GM10266 (cell line): ENCODE results near the gene S100A7.
"Not testable (repeated sequence)": the region's sequence is repeated elsewhere in the genome, so short reads cannot be mapped to it uniquely, and the experiment has no call there.

Source experiments
- DNase-seq: peaks from one replicate; pipeline ENCODE4 v3.0.0; 2012; ENCODE audit errors: extremely low spot score
- TF ChIP-seq, protein P1 (sequence below): IDR thresholded peaks from 2 replicates; pipeline ENCODE4 v1.5.1; 2012; ENCODE audit warnings: mild to moderate bottlenecking, low read depth; ENCODE audit not compliant: control insufficient read depth, insufficient read depth; ENCODE audit errors: missing control alignments

The S100A7 gene

DNA sequence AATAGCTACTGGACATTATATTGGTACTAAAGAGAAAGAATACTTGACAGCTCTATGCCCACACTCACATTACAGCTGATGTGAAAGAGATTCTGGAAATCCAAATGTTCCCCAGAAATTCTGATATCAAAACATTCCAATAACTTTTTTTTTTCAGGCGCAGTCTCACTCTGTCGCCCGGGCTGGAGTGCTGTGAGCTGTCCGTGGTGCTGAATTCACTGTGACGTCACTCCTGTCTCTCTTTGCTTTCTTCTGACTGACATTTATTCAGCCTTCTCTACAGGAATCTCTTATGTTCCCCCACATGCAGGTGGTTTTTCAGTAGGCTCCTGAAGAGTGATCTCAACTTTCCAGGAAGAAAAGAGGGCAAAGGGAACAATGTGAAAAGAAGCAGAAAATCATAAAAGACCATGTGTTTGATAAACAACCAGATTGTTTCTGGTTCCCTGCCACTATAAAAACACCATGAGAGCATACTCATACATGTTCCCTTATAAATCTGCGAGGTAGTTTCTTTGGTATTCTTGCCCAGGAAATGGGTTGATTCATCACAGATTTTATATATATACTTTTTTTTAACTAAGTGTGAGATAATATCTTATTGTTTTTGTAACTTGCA is 37.9 kb downstream of the S100A7 start:
- TF ChIP-seq, protein P1, sequence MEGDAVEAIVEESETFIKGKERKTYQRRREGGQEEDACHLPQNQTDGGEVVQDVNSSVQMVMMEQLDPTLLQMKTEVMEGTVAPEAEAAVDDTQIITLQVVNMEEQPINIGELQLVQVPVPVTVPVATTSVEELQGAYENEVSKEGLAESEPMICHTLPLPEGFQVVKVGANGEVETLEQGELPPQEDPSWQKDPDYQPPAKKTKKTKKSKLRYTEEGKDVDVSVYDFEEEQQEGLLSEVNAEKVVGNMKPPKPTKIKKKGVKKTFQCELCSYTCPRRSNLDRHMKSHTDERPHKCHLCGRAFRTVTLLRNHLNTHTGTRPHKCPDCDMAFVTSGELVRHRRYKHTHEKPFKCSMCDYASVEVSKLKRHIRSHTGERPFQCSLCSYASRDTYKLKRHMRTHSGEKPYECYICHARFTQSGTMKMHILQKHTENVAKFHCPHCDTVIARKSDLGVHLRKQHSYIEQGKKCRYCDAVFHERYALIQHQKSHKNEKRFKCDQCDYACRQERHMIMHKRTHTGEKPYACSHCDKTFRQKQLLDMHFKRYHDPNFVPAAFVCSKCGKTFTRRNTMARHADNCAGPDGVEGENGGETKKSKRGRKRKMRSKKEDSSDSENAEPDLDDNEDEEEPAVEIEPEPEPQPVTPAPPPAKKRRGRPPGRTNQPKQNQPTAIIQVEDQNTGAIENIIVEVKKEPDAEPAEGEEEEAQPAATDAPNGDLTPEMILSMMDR: no peak
- peak; percentile 54 for DNase-seq

DNA sequence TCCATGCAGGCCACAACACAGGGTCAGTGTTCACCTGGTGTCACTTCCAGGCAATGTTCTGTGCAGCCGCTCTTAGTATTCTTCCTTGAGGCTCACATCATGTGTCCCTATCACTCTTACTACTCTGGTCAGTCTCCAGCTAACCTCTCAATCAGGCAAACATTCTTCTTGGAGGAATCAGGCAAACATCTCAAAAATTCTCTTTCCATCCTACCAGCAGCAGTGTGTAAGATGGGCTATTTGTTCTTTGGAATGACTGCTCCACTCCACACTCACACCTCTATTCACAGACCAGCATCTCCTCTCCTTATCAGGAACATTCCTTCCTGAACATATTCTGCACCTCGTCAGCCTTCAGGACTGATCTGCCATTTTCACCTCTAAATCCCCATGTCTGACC is 40.1 kb downstream of the S100A7 start:
- DNase-seq: no peak
- TF ChIP-seq, protein P1: no peak

DNA sequence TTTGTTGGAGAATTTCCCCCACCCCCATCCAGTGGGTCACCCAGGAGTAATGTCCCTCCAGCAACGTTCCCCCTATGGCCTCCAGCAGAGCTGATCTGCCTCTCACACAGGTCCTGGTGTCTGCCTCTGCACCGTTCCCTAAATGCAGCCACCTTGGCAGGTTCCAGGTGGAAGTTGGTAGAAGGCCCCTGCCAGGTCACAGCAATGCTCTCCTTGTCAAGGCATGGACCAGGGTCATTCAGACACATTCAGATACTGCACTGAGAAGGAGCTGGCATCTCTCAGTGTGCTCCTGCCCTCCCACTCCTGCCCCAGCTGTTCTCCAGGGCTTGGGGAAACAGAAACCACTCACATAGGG is 41.0 kb downstream of the S100A7 start:
- not testable (repeated sequence) for DNase-seq

DNA sequence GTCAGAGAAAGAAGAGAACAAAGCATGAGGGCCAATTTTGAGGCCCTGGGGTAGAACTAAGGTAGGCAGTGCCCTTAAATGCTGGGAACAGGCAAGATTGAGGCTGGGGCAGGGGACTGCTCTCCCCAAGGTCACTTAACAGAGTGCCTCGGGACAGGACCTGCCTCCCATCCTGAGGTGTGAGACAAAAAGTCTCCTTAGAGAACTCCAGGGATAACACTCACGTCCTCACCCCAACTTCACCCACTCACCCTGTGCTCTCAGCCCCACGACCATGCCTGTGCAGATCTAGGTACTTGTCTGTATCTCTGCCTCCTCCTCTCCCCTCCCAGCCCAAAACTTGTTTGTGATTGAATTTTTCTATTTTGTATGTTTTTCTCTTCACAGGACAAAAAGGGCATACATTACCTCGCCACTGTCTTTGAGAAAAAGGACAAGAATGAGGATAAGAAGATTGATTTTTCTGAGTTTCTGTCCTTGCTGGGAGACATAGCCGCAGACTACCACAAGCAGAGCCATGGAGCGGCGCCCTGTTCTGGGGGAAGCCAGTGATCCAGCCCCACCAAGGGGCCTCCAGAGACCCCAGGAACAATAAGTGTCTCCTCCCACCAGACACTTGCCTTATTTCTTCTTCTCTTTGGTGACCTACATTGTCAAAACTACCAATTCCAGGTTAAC is 41.6 kb downstream of the S100A7 start:
- DNase-seq: not testable (repeated sequence)

DNA sequence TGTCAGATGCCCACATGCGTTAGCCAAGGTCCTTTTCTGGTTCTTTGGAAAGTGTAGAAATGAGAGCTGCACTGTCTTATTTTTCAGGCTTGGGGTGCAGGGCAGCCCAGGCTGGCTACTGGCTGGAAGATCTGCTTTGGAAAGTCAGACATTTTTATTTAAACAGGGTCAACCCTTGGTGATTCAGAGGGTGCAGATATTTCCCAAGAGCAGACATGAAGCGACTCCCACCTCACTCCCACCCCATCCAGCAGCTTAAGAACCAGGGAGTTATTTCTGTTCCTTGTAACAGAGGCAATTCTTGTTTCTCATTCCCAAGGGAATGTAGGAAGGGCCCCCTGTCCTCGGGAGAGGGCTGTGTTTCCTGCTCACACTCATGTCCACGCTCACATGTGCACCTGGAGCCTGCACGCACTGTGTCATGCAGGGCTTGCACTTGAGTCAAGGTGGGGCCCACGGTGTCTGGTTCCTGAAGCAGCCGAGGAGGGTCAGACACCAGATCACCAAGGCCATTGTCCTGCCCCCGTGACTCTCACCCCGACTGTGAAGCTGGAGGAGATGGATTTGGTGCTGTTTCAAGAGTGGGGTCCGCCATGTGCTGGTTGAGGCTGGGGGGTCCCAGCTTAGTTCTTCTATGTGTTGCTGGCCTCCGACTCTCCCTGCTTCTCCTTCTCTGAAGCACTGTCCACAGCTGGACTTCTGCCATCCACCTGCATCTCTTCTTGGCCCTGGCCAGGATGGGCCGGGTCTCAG is 43.1 kb downstream of the S100A7 start:
- TF ChIP-seq, protein P1: no peak
- no peak for DNase-seq

DNA sequence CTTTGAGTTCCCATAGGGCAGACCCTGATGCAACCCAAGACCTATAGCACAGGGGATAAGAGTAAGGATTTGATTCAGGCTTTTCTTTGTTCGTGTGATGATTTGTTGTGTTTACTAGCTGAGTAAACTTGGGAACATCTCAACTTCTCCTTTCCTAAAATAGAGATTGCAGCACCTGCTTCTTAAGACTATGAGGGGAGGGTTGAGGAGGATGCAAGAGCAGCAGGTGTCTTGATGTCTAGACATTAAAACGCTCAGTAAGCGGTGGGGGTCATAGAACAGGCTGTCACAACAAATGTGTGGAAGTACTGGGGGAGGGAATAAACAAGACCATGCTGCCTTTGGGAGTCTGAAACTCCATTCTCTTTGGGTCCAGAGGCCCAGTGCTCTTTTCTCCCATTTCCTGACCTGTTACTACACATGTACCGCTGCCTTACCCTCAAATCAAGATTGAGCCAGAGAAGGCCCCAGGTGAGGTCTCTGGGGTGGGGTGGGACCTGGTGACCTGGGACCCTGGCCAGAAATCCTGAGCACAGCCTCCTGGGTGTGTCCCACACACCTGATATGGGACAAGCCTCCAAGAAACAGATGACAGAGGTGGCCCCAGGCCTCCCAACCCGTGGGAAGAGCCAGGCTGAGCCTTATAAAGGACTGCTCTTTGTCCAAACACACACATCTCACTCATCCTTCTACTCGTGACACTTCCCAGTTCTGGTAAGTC is 44.4 kb downstream of the S100A7 start, which contains the start of gene S100A7A:
Gene S100A7A, plus strand, starts transcription at position 671 of the 721 bp plus-strand sequence. CDS start 1,563 bp downstream, outside the sequence.
- TF ChIP-seq, protein P1: no peak
- no peak for DNase-seq

DNA sequence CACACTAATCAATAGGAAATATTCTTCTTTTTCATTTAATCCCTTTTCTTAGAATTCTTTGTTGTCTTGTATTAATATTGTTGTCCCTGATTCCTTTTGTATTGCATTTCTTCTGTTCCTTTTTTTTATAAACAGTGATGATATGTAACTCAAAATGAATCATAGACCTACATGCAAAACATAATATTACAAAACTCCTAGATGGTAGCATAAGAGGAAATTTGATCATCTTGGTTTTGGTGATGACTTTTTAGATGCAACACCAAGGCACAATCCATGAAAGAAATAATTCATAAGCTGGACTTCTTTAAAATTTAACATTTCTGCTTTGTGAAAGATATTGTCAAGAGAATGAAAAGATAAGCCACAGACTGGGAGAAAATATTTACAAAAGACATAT is 46.5 kb downstream of the S100A7 start:
- DNase-seq: not testable (repeated sequence)
